Keratinocyte (primary cell): ENCODE data around the gene MRPL28. TPM values are rescaled to one million over a fixed set of nuclear protein-coding genes. Genes with fewer than 3 reads are reported as not detected.
"Not testable (repeated sequence)": the region's sequence is repeated elsewhere in the genome, so short reads cannot be mapped to it uniquely, and the experiment has no call there.

Experiments
- DNase-seq: peaks from one replicate; pipeline ENCODE4 v3.0.0-alpha.2; 2011; ENCODE audit warnings: low read depth, missing footprints, low spot score
- FAIRE-seq: peaks from 2 replicates; lab custom pipeline; 2011; peaks lifted over from hg19 to GRCh38; lab: Jason Lieb, UNC
- H2AFZ ChIP-seq: 2 replicates; pipeline ENCODE4 v1.6.0; 2012; ENCODE audit warnings: low read length, control low read depth, inconsistent platforms; ENCODE audit not compliant: control insufficient read depth
- H3K27ac ChIP-seq: 2 replicates; pipeline ENCODE4 v1.5.1; 2011; ENCODE audit warnings: low read length; ENCODE audit not compliant: control insufficient read depth, insufficient read depth
- H3K27me3 ChIP-seq: 3 replicates; pipeline ENCODE4 v1.6.0; 2011; ENCODE audit warnings: low read length; ENCODE audit not compliant: control insufficient read depth, insufficient read depth; ENCODE audit errors: extremely low read depth
- H3K36me3 ChIP-seq, 2 experiments: 2 replicates in 1 of 2; 3 replicates in 1 of 2; pipeline ENCODE4 v1.5.1; 2011; ENCODE audit warnings: low read length in 2 of 2, mild to moderate bottlenecking in 1 of 2; ENCODE audit not compliant: control insufficient read depth in 2 of 2, insufficient read depth in 2 of 2; ENCODE audit errors: extremely low read depth in 1 of 2
- H3K4me1 ChIP-seq: 3 replicates; pipeline ENCODE4 v1.5.1; 2011; ENCODE audit warnings: low read length; ENCODE audit not compliant: control insufficient read depth, insufficient read depth; ENCODE audit errors: extremely low read depth
- H3K4me2 ChIP-seq: 3 replicates; pipeline ENCODE4 v1.6.0; 2011; ENCODE audit warnings: low read depth, low read length; ENCODE audit not compliant: control insufficient read depth, insufficient read depth; ENCODE audit errors: extremely low read depth
- H3K4me3 ChIP-seq, 3 experiments: fragments of 200-600 bp in 1 of 3; sonication (generic) in 1 of 3; 2 replicates in 2 of 3; 3 replicates in 1 of 3; pipeline ENCODE4 v1.5.1; 2011 to 2016; ENCODE audit warnings: low read length in 3 of 3, mild to moderate bottlenecking in 3 of 3, control low read depth in 2 of 3, inconsistent platforms in 1 of 3, low read depth in 1 of 3, mixed read lengths in 1 of 3, mixed run types in 1 of 3, moderate library complexity in 1 of 3; ENCODE audit not compliant: control insufficient read depth in 2 of 3, insufficient read depth in 2 of 3; ENCODE audit errors: extremely low read depth in 1 of 3
- H3K79me2 ChIP-seq: 2 replicates; pipeline ENCODE4 v1.6.0; 2012; ENCODE audit warnings: low read length; ENCODE audit not compliant: control insufficient read depth, insufficient read depth
- H3K9ac ChIP-seq: 3 replicates; pipeline ENCODE4 v1.6.0; 2011; ENCODE audit warnings: low read length; ENCODE audit not compliant: control insufficient read depth, insufficient read depth; ENCODE audit errors: extremely low read depth
- H3K9me1 ChIP-seq: 3 replicates; pipeline ENCODE4 v1.6.0; 2011; ENCODE audit warnings: low read length; ENCODE audit not compliant: control insufficient read depth, insufficient read depth; ENCODE audit errors: extremely low read depth
- H3K9me3 ChIP-seq: 2 replicates; pipeline ENCODE4 v1.5.1; 2012; ENCODE audit warnings: low read depth, low read length; ENCODE audit not compliant: control insufficient read depth
- H4K20me1 ChIP-seq: 3 replicates; pipeline ENCODE4 v1.6.0; 2011; ENCODE audit warnings: low read length; ENCODE audit not compliant: control insufficient read depth, insufficient read depth; ENCODE audit errors: extremely low read depth
- EZH2 ChIP-seq: IDR thresholded peaks from one replicate; pipeline ENCODE4 v1.6.1; 2012; ENCODE audit warnings: inconsistent platforms, mild to moderate bottlenecking, low read length, moderate library complexity
- dilution Hi-C: fragments of 300-500 bp; cut with MboI; formaldehyde crosslinking; loops from one replicate; pipeline ENCODE4 v1.7.0; 2020; ENCODE audit warnings: low sequenced_read_pairs; ENCODE audit not compliant: extremely low pct_ligation_motif_present
- polyA plus RNA-seq, 5 experiments: library from polyadenylated mRNA; depleted of rRNA in 3 of 5; stranded (reverse) in 3 of 5; stranded (forward) in 1 of 5; unstranded in 1 of 5; fragments of >200 nt; gene quantifications; 1 replicate in 1 of 5; 2 replicates in 3 of 5; 3 replicates in 1 of 5; pipeline versions ENCODE4 v1.2.1 to v1.2.3, GENCODE V29; 2011 to 2012; ENCODE audit warnings: missing spikeins in 2 of 5, low read depth in 1 of 5, low replicate concordance in 1 of 5
- TF ChIP-seq, protein P1 (sequence below), 3 experiments: IDR thresholded peaks in 1 of 3; conservative IDR thresholded peaks in 1 of 3; optimal IDR thresholded peaks in 1 of 3; 2 replicates in 2 of 3; 3 replicates in 1 of 3; pipeline versions ENCODE3 to v1.5.1; 2011; ENCODE audit warnings: low read length in 3 of 3, mild to moderate bottlenecking in 3 of 3, moderate library complexity in 2 of 3, control low read depth in 1 of 3, inconsistent platforms in 1 of 3; ENCODE audit not compliant: insufficient read depth in 2 of 3; ENCODE audit errors: extremely low read depth in 1 of 3

Gene MRPL28
- polyA plus RNA-seq, 1 donor (not counting 4 experiments of a cell fraction or from before 2014, with no cell fraction given), result 115 TPM

- H3K4me2 ChIP-seq, result no peak overlapping the region
- peaks cover 5% of the 10 kb centered on the region for H3K9me3 ChIP-seq
- no peak overlapping the region for H2AFZ ChIP-seq
- H3K27ac ChIP-seq, result no peak overlapping the region
- H3K4me3 ChIP-seq, result no peak overlapping the region
- H3K9ac ChIP-seq, result no peak overlapping the region
- no peaks in the 10 kb centered on the region for H3K27me3 ChIP-seq
- FAIRE-seq (no peak), DNase-seq (no peak)
- H3K9me1 ChIP-seq, result no peaks in the 10 kb centered on the region
- H3K36me3 ChIP-seq, result no peaks in the 10 kb centered on the region
- dilution Hi-C loops, result no loop called here
- no peaks in the 10 kb centered on the region for H3K79me2 ChIP-seq
- no peak for TF ChIP-seq EZH2
- TF ChIP-seq, protein P1, sequence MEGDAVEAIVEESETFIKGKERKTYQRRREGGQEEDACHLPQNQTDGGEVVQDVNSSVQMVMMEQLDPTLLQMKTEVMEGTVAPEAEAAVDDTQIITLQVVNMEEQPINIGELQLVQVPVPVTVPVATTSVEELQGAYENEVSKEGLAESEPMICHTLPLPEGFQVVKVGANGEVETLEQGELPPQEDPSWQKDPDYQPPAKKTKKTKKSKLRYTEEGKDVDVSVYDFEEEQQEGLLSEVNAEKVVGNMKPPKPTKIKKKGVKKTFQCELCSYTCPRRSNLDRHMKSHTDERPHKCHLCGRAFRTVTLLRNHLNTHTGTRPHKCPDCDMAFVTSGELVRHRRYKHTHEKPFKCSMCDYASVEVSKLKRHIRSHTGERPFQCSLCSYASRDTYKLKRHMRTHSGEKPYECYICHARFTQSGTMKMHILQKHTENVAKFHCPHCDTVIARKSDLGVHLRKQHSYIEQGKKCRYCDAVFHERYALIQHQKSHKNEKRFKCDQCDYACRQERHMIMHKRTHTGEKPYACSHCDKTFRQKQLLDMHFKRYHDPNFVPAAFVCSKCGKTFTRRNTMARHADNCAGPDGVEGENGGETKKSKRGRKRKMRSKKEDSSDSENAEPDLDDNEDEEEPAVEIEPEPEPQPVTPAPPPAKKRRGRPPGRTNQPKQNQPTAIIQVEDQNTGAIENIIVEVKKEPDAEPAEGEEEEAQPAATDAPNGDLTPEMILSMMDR (optimal IDR thresholded peaks at IDR 0.05 in 1 of 3, IDR thresholded peaks at IDR 0.05 in 1 of 3, conservative IDR thresholded peaks at IDR 0.05 in 1 of 3; ENCODE audit: extremely low read depth in 1 of 3, insufficient read depth in 2 of 3, low read length in 3 of 3), result no peak
- H4K20me1 ChIP-seq, result no peaks in the 10 kb centered on the region
- H3K4me1 ChIP-seq, result no peaks in the 10 kb centered on the region
Measured at GRCh38 chr16:389352-389751, 19.0 kb upstream of the MRPL28 start.

DNA sequence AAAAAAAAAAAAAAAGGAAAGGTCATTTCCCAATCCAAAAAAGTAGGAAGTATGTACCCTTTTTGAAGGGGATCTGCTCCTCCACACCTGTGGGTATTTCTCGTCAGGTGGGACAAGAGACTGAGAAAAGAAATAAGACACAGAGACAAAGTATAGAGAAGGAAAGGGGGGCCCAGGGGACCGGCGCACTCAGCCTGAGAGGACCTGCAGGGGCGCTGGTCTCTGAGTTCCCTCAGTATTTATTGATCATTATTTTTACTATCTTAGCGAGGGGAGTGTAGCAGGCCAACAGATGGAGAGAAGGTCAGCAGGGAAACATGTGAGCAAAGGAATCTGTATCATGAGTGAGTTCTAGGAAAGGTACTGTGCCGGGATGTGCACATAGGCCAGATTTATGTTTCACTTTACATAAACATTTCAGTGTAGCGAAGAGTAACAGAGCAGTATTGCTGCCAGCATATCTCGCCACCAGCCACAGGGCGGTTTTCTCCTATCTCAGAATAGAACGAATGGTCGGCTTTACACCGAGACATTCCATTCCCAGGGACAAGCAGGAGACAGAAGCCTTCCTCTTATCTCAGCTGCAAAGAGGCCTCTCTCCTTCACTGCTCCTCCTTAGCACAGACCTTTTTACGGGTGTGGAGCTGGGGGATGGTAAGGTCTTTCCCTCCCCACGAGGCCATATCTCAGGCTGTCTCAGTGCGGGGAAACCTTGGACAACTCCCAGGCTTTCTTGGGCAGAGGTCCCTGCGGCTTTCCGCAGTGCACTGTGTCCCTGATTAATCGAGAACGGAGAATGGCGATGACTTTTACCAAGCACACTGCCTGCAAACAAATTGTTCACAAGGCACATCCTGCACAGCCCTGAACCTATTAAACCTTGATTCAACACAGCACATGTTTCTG lies 17.7 kb upstream of the MRPL28 start:
- dilution Hi-C loops, H3K9ac ChIP-seq, H3K27me3 ChIP-seq, DNase-seq, H3K9me1 ChIP-seq, H3K4me2 ChIP-seq, H2AFZ ChIP-seq, H4K20me1 ChIP-seq, H3K9me3 ChIP-seq, FAIRE-seq, H3K4me1 ChIP-seq, H3K79me2 ChIP-seq, H3K36me3 ChIP-seq, H3K4me3 ChIP-seq, H3K27ac ChIP-seq: not testable (repeated sequence)
